SK-N-MC (cell line): ENCODE measurements around the gene SERINC2.

Source experiments
- EZH2 ChIP-seq: fragments of 200-600 bp; sonication (generic); IDR thresholded peaks from one replicate; pipeline ENCODE4 v1.6.1; 2017; ENCODE audit warnings: antibody characterized with exemption
- FOXP2 ChIP-seq: optimal IDR thresholded peaks from 2 replicates; pipeline ENCODE3; 2011; ENCODE audit warnings: mild to moderate bottlenecking, moderate library complexity; ENCODE audit not compliant: insufficient read depth; ENCODE audit errors: extremely low read length, control extremely low read depth
- POLR2AphosphoS5 ChIP-seq: IDR thresholded peaks from 2 replicates; pipeline ENCODE4 v1.6.1; 2012; ENCODE audit warnings: mild to moderate bottlenecking, low read depth, low read length, borderline replicate concordance

DNA sequence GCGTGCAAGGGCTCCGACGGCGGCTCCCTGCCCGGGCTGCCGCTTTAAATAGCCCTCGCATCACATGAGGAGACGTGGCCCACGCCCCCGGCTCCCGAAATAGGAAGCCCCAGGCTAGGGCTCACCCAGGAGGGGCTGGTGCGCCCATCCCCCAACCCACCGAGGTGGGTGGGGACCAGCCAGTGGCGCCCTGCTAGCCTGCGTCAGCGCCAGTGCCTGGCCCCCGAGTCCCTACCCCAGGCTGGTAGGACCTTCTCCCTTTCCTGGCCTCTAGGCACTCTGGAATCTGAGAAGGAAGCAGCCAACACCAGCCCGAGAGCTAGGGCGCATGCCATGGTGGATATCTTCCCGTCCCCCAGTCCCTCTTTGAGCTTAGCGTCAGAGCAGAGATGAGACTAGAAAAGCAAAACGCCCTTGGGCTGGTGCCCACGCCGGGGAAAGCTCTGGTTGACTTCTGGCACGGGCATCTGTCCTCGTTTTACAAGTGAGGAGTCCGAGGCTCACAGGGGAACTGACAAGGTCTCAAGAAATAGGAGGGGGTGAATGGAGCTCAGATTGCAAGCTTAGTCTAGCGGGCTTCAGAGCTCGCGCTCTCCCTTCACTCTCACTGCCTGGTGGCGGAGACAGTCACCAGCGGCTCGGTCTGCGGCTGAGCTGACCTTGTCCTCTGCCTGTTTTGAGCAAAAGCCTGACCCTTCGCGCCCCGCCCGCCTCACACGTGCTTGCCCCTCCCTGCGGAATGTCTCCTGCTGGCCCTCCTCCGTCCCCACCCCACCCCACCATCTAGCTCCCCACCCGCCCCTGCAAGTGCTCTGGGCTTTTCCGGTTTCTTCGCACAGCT, 39.7 kb upstream of the SERINC2 start, which contains the start of gene FABP3:
- TF ChIP-seq EZH2 (no peak), POLR2AphosphoS5 (peak; percentile 49), FOXP2 (no peak)
